Endothelial cell of umbilical vein (primary cell): Measurements from ENCODE around the gene EFCAB13.

Experiments used
- JUN ChIP-seq: IDR thresholded peaks from 2 replicates; pipeline ENCODE4 v1.6.1; 2011; ENCODE audit warnings: borderline replicate concordance, low read depth; ENCODE audit not compliant: insufficient read length, insufficient read depth
- POLR2A ChIP-seq: IDR thresholded peaks from 2 replicates; pipeline ENCODE4 v1.6.1; 2012; ENCODE audit warnings: low read depth, mild to moderate bottlenecking, control low read depth, low read length
- TF ChIP-seq, protein P1 (sequence below), 2 donors: IDR thresholded peaks; 1 replicate in 1 of 2; 2 replicates in 1 of 2; pipeline ENCODE4 v1.5.1; 2011; ENCODE audit warnings: low read length in 2 of 2, mild to moderate bottlenecking in 2 of 2, moderate library complexity in 2 of 2, control low read depth in 1 of 2, inconsistent platforms in 1 of 2, low read depth in 1 of 2; ENCODE audit not compliant: insufficient read depth in 1 of 2; ENCODE audit errors: extremely low read depth in 1 of 2

GRCh38 chr17:47470836-47471235 lies 147.1 kb downstream of the EFCAB13 start:
- TF ChIP-seq, protein P1, sequence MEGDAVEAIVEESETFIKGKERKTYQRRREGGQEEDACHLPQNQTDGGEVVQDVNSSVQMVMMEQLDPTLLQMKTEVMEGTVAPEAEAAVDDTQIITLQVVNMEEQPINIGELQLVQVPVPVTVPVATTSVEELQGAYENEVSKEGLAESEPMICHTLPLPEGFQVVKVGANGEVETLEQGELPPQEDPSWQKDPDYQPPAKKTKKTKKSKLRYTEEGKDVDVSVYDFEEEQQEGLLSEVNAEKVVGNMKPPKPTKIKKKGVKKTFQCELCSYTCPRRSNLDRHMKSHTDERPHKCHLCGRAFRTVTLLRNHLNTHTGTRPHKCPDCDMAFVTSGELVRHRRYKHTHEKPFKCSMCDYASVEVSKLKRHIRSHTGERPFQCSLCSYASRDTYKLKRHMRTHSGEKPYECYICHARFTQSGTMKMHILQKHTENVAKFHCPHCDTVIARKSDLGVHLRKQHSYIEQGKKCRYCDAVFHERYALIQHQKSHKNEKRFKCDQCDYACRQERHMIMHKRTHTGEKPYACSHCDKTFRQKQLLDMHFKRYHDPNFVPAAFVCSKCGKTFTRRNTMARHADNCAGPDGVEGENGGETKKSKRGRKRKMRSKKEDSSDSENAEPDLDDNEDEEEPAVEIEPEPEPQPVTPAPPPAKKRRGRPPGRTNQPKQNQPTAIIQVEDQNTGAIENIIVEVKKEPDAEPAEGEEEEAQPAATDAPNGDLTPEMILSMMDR (IDR thresholded peaks at IDR 0.05; ENCODE audit: extremely low read depth in 1 of 2, insufficient read depth in 1 of 2, low read depth in 1 of 2, low read length in 2 of 2): no peak
- TF ChIP-seq JUN (no peak), POLR2A (no peak)
